Activated T-cell treated with anti-CD3 and anti-CD28 coated beads for 1 hour (primary cell): ENCODE measurements around the gene TUBB2A.
A peak's percentile ranks its signal among the peaks of the same experiment; 100 is the strongest.
"Not testable (repeated sequence)": the region's sequence is repeated elsewhere in the genome, so short reads cannot be mapped to it uniquely, and the experiment has no call there.

Experiments used
- DNase-seq: peaks from one replicate; pipeline ENCODE4 v3.0.0-alpha.2; 2020; ENCODE audit warnings: low read depth

Gene TUBB2A

DNA sequence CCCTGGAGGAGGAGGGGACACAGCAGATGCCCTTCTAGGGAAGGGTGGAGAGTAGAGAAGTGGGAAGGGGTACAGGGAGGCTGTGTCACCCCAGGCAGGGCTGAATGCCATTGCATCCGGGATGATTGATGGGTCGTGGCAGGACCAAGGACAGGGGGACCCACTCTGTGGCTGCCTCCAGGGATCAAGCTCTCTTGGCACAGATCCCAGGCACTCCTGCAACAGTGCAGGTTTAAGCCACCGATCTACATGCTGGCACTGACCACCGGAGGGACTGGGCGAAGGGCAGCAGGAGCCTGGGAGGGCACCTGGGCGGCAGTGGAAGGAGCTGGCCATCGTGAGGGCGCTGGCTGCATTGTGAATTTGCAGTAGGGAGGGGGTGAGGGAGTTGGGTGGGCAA is 22.6 kb upstream of the TUBB2A start:
- DNase-seq: not testable (repeated sequence)

DNA sequence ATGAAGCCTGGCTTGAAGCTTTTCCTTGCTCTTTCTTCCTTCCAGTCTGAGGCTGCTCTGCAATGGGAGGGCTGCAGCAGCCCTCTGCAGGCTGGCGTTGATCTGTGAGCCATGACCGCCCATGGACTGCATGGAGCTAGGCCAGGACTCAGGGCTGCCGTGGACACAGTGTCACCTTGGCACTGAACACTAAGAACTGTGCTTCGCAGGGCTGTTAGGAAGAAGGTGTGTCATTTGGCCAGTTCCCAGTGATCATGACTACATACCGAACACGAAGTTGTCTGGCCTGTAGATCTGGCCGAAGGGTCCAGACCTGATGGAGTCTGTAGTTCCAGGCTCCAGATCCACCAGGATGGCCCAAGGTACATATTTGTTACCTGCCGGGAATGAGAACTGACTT is 21.3 kb upstream of the TUBB2A start:
- DNase-seq: not testable (repeated sequence)

DNA sequence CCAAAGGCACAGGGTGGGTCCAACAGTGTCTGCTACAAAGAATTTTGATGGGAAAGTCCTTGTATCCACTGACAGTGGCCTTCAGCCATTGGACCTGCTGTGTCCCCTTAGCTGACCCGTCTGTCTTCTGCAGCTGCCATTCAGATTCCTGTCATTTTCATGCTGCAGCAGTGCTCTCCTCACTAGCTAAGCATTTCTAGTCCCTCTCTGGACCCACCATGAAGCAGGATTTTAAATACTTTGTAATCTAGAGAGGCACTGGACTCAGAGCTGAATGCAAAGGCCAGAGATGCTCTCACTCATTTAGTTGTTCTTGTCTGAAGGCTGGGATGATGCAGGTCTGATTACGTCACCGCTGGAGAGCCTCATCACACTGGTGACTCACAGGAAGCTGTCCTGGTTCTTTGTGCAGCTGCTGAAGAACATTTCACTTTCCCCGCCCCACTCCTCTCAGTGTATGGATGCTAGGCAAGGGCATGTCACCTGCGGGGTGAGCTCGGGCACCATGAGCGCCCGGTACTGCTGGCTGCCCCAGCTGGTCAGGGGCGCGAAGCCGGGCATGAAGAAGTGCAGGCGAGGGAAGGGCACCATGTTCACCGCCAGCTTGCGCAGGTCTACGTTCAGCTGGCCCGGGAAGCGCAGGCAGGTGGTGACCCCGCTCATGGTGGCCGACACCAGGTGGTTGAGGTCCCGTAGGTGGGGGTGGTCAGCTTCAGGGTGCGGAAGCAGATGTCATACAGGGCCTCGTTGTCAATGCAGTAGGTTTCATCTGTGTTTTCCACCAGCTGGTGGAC is 19.4 kb upstream of the TUBB2A start:
- DNase-seq: no peak

DNA sequence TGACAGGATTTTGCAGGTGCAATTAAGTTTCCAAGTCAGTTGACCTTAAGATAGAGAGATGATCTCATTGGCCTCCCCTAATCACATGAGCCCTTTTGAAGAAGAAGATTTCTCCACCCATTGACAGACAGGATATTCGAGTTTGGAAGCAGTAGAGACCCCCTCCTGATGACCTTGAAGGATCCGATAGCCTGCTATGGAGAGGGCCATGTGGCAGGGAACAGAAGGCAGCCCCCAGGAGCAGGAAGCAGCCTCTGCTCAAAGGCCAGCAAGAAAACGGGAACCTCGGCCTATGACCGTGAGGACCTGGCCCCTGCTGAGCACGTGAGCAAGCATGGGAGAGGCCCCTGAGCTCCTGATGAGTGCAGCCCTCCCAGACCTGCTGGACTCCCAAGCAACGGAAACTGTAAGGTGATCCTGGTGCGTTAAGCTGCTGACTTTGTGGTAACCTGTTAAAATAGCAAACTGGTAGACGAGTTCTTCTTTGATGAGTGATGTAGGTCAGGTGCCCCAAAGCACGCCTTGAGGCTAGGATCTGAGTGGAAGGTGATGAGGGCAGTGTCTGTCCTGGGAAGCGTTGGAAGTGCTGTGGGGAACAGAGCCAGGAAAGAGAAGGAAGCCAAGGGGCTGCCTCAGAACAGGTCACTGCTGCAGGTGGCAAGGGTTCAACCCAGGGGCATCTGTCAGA is 18.5 kb upstream of the TUBB2A start:
- DNase-seq: no peak

DNA sequence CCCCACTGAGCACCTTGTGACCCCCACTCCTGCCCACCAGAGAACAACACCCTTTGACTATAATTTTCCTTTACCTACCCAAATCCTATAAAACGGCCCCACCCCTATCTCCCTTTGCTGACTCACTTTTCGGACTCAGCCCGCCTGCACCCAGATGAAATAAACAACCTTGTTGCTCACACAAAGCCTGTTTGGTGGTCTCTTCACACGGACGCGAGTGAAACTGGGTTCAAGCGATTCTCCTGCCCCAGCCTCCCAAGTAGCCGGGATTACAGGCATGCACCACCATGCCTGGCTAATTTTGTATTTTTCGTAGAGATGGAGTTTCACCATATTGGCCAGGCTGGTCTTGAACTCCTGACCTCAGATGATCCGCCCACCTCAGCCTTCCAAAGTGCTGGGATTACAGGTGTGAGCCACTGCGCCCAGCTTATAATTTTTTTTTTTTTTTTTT is 16.3 kb upstream of the TUBB2A start:
- not testable (repeated sequence) for DNase-seq

DNA sequence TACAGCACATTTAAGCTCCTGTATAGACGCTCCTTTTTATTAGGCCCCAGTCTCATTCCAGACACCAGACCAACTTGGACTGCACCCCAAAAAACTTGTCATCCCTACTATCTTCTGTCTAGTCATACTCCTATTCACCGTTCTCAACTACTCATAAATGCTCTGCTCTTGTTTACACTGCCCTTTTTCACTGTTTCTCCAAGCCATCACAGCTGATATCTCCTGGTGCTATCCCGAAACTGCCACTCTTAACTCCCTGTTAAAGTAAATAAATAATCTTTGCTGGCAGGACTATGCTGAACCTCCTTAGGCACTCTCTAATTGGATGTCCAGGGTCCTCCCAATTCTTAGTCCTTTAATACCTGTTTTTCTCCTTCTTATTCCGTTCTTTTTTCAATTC is 15.4 kb upstream of the TUBB2A start:
- DNase-seq: not testable (repeated sequence)

DNA sequence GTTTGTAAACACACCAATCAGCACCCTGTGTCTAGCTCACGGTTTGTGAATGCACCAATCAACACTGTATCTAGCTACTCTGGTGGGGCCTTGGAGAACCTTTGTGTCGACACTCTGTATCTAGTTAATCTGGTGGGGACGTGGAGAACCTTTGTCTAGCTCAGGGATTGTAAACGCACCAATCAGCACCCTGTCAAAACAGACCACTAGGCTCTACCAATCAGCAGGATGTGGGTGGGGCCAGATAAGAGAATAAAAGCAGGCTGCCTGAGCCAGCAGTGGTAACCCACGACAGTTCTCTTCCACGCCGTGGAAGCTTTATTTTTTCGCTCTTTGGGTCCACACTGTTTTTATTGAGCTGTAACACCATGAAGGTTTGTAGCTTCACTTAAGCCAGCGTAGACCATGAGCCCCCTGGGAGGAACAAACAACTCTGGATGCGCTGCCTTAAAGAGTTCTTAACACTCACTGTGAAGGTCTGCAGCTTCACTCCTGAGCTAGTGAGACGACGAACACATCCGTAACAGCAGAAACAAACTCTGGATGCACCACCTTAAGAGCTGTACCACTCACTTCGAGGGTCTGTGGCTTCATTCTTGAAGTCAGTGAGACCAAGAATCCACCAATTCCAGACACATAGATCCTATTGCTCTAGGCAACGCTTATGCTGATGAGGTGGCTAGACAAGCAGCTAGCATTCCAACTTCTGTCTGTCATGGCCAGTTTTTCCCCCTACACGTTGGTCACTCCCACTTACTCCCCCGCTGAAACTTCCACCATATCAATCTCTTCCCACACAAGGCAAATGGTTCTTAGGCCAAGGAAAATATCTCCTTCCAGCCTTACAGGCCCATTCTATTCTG is 14.2 kb upstream of the TUBB2A start:
- not testable (repeated sequence) for DNase-seq

GRCh38 chr6:3170676-3171075 is 13.3 kb upstream of the TUBB2A start:
- not testable (repeated sequence) for DNase-seq

- not testable (repeated sequence) for DNase-seq
Observed at GRCh38 chr6:3168046-3168445, 10.7 kb upstream of the TUBB2A start.

GRCh38 chr6:3166535-3167225 is 9.3 kb upstream of the TUBB2A start:
- not testable (repeated sequence) for DNase-seq

- no peak for DNase-seq
Observed at GRCh38 chr6:3165631-3166534, 8.5 kb upstream of the TUBB2A start.

GRCh38 chr6:3164388-3164787 is 7.0 kb upstream of the TUBB2A start:
- no peak for DNase-seq

DNA sequence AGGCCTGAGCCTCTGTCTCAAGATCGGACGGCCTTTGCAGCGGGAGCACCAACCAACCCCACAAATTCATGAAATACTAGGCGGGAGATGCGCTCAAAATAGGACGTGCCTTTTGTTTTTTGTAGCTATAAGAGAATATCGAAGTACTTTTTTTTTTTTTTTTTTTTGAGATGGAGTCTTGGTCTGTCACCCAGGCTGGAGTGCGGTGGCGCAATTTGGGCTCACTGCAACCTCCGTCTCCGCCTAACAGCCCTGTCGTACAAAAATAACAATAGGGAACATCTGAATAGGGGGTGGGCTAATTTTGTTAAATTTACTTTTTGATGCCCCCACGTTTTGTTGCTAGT is 5.9 kb upstream of the TUBB2A start:
- DNase-seq: no peak

GRCh38 chr6:3162565-3163247 is 5.4 kb upstream of the TUBB2A start:
- peak; percentile 39 for DNase-seq

DNA sequence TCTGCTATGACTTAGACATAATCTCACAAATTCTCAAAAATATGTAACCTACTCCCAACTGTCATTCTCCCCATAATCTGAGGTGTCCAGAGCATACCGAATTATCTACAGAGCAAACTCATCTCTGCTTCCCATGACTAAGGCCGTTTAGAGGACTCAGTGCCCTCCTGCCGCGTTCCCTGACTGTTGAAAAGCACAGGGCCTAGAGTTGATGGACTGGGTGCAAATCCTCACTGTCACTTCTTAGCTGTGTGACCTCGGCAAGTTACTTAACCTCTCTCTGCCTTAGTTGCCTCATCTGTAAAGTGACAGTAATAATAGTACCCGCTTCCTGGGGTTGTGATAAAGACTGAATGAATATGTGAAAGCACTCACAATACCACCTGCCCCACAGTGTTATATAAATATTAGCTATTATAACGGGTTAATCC is 4.7 kb upstream of the TUBB2A start:
- DNase-seq: no peak

DNA sequence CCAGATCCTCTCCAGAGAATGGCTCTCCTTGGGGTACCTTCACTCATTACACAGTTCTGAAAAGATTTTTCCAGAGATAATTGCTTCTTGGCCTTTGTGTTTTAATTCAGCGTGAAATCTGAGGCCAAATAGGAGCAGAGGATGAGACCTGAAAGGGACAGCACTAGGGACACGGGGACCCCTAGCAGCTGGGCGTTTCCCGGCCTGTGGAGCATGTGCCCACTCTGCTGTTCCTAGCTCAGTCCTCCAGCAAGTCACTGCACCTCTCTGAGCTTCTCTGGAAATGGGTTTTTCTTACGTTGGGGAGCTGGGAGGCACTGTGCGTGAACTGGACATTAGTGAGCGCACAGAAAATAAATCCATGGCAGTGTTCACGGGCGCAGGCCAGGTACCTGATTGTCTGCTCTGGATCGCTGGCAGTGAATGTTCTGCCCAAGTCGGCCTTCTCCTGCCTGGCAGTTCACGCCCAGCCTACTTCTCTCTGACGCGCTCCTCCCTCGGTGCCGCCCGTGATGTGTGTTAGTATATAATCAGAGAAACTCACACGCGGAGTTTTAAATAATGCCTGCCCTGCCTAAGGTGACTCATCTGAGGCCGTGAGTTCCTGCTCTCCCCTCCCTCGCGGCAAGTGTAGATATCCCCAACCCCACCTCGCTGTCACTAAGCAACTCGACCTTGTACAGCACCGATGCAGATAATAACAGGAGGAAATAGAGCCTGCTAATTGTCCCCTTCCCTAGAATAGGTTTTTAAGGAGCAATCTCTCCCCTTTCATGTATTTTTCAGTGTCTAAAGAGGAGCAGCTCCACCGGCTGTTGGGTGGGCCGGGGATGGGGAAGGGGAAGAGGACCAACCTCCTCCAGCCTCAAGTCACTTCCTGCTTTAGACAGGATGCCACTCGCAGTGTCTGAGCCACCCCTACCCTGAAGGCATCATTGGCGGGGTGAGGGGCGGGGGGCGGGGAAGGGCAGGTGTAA is 2.7 kb upstream of the TUBB2A start:
- DNase-seq: peak; percentile 59

- peak; percentile 11 for DNase-seq
Observed at GRCh38 chr6:3156184-3157130, 887 bp downstream of the TUBB2A start.

DNA sequence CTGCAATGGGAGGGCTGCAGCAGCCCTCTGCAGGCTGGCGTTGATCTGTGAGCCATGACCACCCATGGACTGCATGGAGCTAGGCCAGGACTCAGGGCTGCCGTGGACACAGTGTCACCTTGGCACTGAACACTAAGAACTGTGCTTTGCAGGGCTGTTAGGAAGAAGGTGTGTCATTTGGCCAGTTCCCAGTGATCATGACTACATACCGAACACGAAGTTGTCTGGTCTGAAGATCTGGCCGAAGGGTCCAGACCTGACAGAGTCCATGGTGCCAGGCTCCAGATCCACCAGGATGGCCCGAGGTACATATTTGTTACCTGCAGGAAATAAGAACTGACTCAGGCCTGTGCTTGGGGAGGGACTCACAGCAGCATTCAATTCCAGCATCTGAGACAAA is 1.9 kb downstream of the TUBB2A start:
- DNase-seq: not testable (repeated sequence)
